GM19463 (cell line): Measurements from ENCODE around the gene AADAC.
"Not testable (repeated sequence)": the region's sequence is repeated elsewhere in the genome, so short reads cannot be mapped to it uniquely, and the experiment has no call there.

ENCODE experiments used
- ATAC-seq: cut with Tn5 transposase; IDR thresholded peaks from one replicate; pipeline ENCODE4 v1.9.1; 2021; ENCODE audit warnings: mild to moderate bottlenecking, moderate library complexity; ENCODE audit not compliant: unreplicated experiment

Gene AADAC

DNA sequence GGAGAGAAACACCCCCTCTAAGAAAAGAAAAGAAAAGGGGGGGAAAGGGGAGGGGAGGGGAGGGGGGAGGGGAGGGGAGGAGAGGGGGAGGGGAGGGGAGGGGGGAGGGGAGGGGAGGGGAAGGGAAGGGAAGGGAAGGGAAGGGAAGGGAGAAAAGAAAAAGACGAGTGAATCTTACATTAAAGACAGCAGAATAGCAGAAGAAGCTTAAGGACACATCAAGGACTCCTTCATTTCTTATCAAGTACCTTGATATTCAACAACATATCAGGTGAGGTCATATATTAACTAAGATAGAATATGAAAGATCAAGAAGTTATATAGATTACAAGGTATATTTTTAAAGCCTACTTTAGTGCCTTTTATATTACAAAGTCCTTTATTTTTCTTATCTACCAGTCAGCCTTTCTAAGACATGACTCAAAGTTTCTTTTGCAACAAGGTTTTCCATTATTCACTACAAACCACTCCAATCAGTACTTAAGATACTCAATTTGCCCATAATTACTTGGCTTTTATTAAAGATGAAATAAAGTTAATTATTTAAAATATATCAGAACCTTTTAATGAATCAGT is 17.7 kb upstream of the AADAC start:
- no peak for ATAC-seq

GRCh38 chr3:151798466-151798865 is 15.4 kb upstream of the AADAC start:
- no peak for ATAC-seq

GRCh38 chr3:151800431-151800830 is 13.5 kb upstream of the AADAC start:
- ATAC-seq, result no peak

DNA sequence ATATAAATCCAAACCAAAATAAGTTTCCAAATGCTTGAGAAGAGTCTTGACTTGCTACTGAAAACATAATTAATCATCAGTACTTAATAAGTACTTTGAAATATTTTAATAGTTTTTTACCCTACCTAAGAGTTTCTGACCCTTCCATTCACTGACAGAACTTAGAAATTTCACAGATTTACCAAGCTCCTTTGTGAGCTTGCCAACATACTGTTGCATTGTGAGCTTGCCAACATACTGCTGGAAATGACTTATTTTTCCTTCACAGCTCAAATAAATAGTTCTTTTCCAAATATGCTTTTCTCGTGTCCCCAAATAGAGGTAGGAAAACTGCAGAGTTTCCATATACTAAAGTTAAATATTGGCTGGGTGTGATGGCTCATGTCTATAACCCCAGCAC is 9.6 kb upstream of the AADAC start:
- no peak for ATAC-seq

- ATAC-seq, result no peak
Observed at GRCh38 chr3:151806838-151807237, 7.1 kb upstream of the AADAC start.

DNA sequence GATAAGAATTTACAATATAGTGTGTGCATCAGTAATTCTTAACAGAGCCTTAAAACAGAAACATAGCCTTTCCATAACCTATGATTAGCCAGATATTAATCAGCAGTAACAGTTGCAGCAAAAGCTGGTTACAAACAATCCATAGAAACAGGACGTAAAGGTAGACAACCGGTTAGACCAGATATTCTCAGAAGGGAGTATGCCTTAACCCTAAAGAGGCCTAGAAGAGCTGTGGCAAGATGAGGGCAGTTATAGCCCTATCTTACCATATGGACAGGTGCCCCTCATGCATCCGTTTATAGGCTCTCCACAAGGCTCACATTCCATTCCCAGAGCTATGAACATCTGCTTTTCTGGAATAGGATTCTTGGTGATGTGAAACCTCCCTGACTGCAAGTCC is 5.0 kb upstream of the AADAC start:
- ATAC-seq, result not testable (repeated sequence)

DNA sequence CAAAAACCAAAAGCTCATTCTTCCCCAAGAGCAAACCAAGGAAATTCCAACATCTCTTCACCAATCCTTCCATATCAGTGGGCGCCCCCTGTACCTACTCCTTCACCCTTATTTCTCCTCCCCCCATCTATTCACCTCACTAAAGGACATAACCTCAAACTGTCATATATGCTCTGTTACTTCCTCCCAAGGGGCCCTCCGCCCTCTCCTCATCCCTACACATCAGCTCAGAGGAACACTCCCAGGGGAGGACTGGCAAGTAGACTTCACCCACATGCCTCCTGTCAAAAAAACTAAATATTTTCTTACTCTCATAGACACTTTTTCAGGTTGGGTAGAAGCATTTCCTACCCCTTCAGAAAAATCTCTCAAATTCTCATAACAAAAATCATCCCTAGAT is 2.4 kb upstream of the AADAC start:
- ATAC-seq, result no peak

GRCh38 chr3:151814588-151814987 is 672 bp downstream of the AADAC start:
- ATAC-seq, result no peak

DNA sequence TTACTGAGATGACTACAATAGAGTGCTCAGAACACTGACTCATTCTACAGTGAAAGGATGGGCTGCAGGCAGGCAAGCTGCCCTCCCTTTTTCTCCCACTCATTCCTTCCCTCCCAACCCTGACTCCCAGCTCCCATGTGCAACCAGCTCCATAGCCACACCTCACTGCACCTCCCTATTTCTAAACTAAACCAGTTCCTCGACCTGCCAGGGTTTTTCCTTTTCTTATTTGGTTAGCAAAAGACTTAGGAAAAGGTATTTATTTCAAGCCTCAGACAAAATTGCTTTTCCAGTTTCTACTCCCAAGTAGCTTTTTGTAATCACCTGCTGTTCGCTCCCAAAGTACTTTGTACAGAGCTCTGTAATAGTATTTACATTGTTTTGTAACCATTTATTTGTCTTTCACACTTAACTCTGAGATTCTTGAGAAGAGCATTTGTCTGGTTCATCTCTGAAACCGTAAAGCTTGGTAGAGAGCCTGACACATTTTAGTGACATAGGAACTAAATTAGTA is 2.2 kb downstream of the AADAC start:
- ATAC-seq, result no peak

DNA sequence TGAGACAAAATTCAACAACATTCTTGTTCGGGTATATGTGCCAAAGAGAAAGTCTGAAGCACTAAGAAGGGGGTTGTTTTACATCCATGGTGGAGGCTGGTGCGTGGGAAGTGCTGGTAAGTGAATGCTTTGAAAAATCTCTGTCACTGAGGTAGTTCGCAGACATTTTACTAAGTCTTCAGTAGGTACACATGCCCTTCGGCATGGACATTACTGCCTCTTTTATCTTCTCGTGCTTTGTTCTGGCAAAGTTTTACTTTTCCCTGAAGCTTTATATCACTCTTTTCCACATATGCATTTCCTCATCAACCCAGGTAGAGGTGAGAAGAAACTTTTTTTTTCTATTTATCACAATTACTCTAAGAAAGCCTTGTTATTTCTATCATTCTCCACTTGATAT is 3.6 kb downstream of the AADAC start:
- no peak for ATAC-seq

- no peak for ATAC-seq
Observed at GRCh38 chr3:151818361-151818760, 4.4 kb downstream of the AADAC start.

- ATAC-seq, result no peak
Observed at GRCh38 chr3:151819910-151820309, 6.0 kb downstream of the AADAC start.

GRCh38 chr3:151827816-151828215 is 13.9 kb downstream of the AADAC start:
- ATAC-seq, result no peak

- no peak for ATAC-seq
Observed at GRCh38 chr3:151835751-151836525, 22.0 kb downstream of the AADAC start.

DNA sequence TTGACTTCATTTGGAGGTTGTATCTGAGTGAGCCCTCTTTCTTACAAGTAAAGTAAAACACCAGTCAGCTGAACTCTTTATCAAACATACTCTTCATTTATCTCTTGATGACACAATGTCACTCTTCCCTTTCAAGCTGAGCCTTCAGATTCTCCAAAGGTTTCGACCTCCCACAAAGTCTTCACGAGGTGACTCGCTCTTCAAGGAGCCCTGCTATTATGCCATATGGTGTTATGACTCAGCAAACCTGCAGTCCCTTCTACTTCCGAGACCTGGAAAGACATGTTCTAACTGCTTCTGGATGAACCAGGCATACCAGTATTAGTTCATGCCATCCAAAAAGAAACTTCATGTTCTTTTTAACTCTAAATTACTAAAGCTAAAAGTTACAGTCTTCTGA is 23.1 kb downstream of the AADAC start:
- ATAC-seq, result no peak

- ATAC-seq, result peak; percentile 85
Observed at GRCh38 chr3:151838574-151839312, 24.8 kb downstream of the AADAC start.

DNA sequence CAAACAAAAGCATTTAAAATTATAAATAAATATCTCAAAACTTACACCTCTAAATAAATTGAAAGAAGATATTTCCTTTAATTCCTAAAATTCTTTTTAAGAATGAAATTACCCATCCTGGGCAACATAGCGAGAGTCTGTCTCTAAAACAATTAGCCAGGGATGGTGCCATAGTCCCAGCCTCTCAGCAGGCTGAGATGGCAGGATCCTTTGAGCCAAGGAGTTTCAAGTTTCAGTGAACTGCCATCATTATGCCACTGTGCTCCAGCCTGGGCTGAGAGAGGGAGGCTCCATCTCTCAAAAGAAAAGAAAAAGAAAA is 25.4 kb downstream of the AADAC start:
- no peak for ATAC-seq

GRCh38 chr3:151841801-151842200 is 27.9 kb downstream of the AADAC start:
- ATAC-seq, result no peak

DNA sequence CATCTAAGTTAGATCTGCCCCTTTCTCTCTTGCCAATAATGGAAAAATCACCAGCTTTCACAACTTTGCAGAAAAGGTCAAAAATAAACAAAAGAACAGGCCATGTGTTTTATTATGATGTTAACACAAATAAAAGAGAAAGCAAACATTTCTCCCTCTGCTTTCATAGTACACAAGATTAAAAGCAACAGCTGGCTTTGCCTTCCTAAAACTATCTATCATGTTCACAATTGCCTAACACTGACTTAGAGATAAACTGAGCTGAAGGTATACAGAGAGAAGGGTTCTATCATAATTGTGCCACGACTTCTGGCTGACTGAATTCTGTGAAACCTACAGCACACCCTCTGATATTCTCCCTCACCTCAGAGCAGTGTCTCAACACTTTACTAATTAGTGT is 29.4 kb downstream of the AADAC start:
- ATAC-seq, result no peak

DNA sequence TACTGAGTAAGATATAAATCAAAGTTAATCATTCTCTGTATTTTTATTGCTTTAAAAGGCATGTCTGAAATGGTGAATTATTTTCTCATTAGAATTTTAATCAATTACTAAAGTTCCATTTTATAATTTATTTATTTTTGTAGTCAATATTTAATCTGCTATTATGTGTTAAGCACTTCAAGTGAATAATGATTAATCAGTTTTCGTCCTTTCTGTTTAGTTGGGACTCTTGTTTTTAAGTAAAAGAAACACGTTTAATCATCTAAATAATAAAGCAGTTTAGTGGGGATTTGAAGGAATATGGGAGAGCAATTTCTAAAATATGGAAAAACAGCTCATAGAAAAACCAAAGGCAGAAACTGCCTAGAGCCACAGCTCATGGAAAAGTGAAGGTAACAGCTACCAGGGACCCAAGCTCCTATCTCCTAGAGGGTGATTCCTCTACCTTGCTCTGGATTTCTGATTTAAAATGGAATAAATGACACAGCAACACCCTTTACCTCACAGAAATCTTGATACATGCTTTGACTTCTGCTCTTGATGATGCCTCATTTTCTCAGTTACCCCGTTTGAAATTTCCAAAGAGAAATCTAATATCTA is 31.5 kb downstream of the AADAC start:
- no peak for ATAC-seq

- ATAC-seq, result not testable (repeated sequence)
Observed at GRCh38 chr3:151850065-151850464, 36.1 kb downstream of the AADAC start.
